ENCODE measurements around the gene GPX4. TPM values are rescaled to one million over a fixed set of nuclear protein-coding genes. Genes with fewer than 3 reads are reported as not detected.

The GPX4 gene
- total RNA-seq, 3 donors from 2014 or later: 126 to 187 (median 144) TPM

GRCh38 chr19:1108291-1109031 lies 4.7 kb downstream of the GPX4 start:
- intact Hi-C loops (cut with DNase I, micrococcal nuclease): no loop called here
- TF ChIP-seq, protein P1, sequence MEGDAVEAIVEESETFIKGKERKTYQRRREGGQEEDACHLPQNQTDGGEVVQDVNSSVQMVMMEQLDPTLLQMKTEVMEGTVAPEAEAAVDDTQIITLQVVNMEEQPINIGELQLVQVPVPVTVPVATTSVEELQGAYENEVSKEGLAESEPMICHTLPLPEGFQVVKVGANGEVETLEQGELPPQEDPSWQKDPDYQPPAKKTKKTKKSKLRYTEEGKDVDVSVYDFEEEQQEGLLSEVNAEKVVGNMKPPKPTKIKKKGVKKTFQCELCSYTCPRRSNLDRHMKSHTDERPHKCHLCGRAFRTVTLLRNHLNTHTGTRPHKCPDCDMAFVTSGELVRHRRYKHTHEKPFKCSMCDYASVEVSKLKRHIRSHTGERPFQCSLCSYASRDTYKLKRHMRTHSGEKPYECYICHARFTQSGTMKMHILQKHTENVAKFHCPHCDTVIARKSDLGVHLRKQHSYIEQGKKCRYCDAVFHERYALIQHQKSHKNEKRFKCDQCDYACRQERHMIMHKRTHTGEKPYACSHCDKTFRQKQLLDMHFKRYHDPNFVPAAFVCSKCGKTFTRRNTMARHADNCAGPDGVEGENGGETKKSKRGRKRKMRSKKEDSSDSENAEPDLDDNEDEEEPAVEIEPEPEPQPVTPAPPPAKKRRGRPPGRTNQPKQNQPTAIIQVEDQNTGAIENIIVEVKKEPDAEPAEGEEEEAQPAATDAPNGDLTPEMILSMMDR (IDR thresholded peaks at IDR 0.05): no peak
- Histone ChIP-seq H3K4me1 (ENCODE audit: low read depth) (peaks cover 14% of the 10 kb centered on the region), H3K9me3 (no peaks in the 10 kb centered on the region), H3K36me3 (ENCODE audit: low read depth) (peaks cover 5% of the 10 kb centered on the region), H3K4me3 (no peak overlapping the region)
- ATAC-seq (no peak), DNase-seq (peak in 1 of 3 donors; percentile 36)

- intact Hi-C loops (cut with DNase I, micrococcal nuclease): no loop called here
- DNase-seq (peak in 1 of 3 donors; percentile 38), ATAC-seq (no peak)
- Histone ChIP-seq H3K36me3 (ENCODE audit: low read depth) (peaks cover 5% of the 10 kb centered on the region), H3K4me1 (ENCODE audit: low read depth) (peaks cover 17% of the 10 kb centered on the region), H3K4me3 (no peak overlapping the region), H3K9me3 (no peaks in the 10 kb centered on the region)
- TF ChIP-seq, protein P1 (IDR thresholded peaks at IDR 0.05): no peak
Measured at GRCh38 chr19:1109032-1109551, 5.3 kb downstream of the GPX4 start.

- ATAC-seq (no peak), DNase-seq (peak in 1 of 3 donors; percentile 39)
- Histone ChIP-seq H3K4me3 (no peak overlapping the region), H3K9me3 (no peaks in the 10 kb centered on the region), H3K36me3 (ENCODE audit: low read depth) (peaks cover 5% of the 10 kb centered on the region), H3K4me1 (ENCODE audit: low read depth) (peaks cover 17% of the 10 kb centered on the region)
- intact Hi-C loops (cut with DNase I, micrococcal nuclease): loop anchor here (10.0 kb wide), 2 partner anchors 75 to 85 kb away; no protein-coding TSS in a partner anchor
- TF ChIP-seq, protein P1 (IDR thresholded peaks at IDR 0.05): no peak
Measured at GRCh38 chr19:1109697-1110671, 6.2 kb downstream of the GPX4 start.

DNA sequence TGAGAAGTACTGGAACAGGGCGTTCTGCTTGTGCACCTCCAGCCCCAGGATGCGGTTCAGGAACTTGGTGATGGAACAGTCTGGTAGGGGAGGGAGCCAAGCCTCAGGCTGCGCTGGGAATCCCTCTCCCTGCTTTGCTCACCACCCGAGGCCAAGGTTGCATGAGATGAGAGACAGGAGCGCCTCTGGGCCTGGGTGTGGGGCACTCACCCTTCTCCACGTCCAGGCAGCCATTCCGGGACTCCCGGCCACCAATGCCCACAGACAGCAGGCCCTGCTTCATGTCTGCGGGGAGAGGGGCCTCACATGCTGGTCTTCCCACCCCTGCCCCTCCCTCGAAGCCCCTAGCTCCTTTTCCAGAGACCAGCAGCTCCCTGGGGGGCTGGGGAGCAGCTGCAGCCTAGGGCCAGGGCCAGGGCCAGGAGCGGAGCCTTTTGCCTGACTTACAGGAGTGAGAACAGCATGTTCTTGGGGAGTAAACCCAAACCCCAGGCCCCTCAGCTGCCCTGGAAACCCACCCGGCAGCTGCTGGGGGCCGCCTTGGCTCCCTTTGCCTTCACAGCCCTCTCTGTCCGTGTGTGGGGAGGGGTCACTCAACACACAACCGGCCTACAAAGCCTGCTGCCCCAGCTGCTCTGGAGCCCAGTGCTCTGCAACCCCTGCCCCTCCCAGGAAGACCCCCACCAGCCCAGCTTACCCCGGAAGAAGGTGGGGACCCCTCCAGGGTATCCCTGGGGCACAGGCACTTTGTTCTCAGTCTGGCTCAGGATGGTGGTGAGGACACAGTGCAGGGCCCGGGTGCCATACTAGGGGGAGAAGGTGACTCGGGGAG lies 7.2 kb downstream of the GPX4 start:
- DNase-seq: peak in 1 of 3 donors; percentile 33
- Histone ChIP-seq H3K4me3 (no peak overlapping the region), H3K9me3 (no peaks in the 10 kb centered on the region), H3K4me1 (ENCODE audit: low read depth) (peaks cover 12% of the 10 kb centered on the region), H3K36me3 (ENCODE audit: low read depth) (peaks cover 5% of the 10 kb centered on the region)
- TF ChIP-seq, protein P1 (IDR thresholded peaks at IDR 0.05): no peak
- intact Hi-C loops (cut with DNase I, micrococcal nuclease): loop anchor here (10.0 kb wide), 2 partner anchors 74 to 84 kb away; no protein-coding TSS in a partner anchor
- ATAC-seq: no peak

All from mucosa of descending colon (tissue), 3 donors.